ENCODE data around the gene CENPE. TPM values are rescaled to one million over a fixed set of nuclear protein-coding genes. Genes with fewer than 3 reads are reported as not detected.

The CENPE gene
- total RNA-seq, 1 donor: 13.0 TPM

DNA sequence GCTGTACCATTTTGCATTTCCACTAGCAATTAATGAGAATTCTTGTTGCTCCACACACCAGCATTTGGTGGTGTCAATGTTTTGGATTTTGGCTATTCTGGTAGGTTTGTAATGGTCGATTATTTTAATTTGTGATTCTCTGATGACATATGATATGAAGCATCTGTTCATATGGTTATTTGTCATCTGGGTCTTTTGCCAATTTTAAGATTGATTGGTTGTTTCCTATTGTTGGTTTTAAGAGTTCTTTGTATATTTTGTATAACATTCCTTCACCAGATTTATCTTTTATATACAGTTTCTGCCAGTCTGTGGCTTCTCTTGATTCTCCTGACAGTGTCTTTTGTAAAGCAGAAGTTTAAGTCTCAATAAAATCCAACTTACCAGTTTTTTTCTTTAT is 80.0 kb downstream of the CENPE start:
- Histone ChIP-seq H3K9me3 (ENCODE audit: low read depth, low read length) (no peaks in the 10 kb centered on the region), H3K4me3 (ENCODE audit: insufficient read depth, low read length) (no peak overlapping the region), H3K4me1 (ENCODE audit: insufficient read depth, low read length) (no peaks in the 10 kb centered on the region), H3K36me3 (ENCODE audit: insufficient read depth, low read length) (peaks cover 7% of the 10 kb centered on the region), H3K27me3 (ENCODE audit: insufficient read depth, low read length) (no peaks in the 10 kb centered on the region), H4K20me1 (ENCODE audit: insufficient read depth, low read length) (no peaks in the 10 kb centered on the region), H3K79me2 (ENCODE audit: insufficient read depth, low read length) (no peaks in the 10 kb centered on the region), H3K27ac (ENCODE audit: low read depth, low read length) (no peak overlapping the region), H3K4me2 (ENCODE audit: insufficient read depth, low read length) (no peak overlapping the region), H2AFZ (ENCODE audit: low read length) (peak overlapping the region; percentile 66)
- no peak for DNase-seq (ENCODE audit: insufficient read length, low spot score, missing footprints)
- TF ChIP-seq, protein P1, sequence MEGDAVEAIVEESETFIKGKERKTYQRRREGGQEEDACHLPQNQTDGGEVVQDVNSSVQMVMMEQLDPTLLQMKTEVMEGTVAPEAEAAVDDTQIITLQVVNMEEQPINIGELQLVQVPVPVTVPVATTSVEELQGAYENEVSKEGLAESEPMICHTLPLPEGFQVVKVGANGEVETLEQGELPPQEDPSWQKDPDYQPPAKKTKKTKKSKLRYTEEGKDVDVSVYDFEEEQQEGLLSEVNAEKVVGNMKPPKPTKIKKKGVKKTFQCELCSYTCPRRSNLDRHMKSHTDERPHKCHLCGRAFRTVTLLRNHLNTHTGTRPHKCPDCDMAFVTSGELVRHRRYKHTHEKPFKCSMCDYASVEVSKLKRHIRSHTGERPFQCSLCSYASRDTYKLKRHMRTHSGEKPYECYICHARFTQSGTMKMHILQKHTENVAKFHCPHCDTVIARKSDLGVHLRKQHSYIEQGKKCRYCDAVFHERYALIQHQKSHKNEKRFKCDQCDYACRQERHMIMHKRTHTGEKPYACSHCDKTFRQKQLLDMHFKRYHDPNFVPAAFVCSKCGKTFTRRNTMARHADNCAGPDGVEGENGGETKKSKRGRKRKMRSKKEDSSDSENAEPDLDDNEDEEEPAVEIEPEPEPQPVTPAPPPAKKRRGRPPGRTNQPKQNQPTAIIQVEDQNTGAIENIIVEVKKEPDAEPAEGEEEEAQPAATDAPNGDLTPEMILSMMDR (IDR thresholded peaks at IDR 0.05; ENCODE audit: extremely low read depth, low read depth, low read length): no peak

DNA sequence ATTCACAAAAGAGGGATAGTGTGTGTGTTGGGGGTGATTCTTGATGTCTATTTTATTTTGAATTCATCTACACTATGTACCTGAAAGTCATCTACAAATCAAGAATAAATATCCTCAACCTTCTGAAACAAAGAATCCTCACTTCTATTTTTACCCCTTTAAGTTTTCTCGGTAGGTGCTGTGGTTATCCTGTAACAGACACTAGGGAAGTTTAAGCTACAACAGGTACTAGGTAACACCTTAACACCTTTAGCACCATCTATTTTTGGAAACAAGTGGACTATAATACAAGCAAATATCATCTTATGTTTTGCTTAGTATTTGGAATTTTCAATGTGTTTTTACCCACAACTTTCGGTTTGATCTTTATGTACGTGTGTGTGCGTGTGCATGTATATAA is 86.5 kb downstream of the CENPE start:
- peaks cover 23% of the 10 kb centered on the region for H3K36me3 ChIP-seq (ENCODE audit: insufficient read depth, low read length)
- no peaks in the 10 kb centered on the region for H3K4me1 ChIP-seq (ENCODE audit: insufficient read depth, low read length)
- no peak overlapping the region for H2AFZ ChIP-seq (ENCODE audit: low read length)
- H3K4me2 ChIP-seq (ENCODE audit: insufficient read depth, low read length): no peak overlapping the region
- no peaks in the 10 kb centered on the region for H3K79me2 ChIP-seq (ENCODE audit: insufficient read depth, low read length)
- H3K27ac ChIP-seq (ENCODE audit: low read depth, low read length): no peak overlapping the region
- no peak overlapping the region for H3K4me3 ChIP-seq (ENCODE audit: insufficient read depth, low read length)
- TF ChIP-seq, protein P1 (IDR thresholded peaks at IDR 0.05; ENCODE audit: extremely low read depth, low read depth, low read length): no peak
- no peaks in the 10 kb centered on the region for H3K27me3 ChIP-seq (ENCODE audit: insufficient read depth, low read length)
- no peaks in the 10 kb centered on the region for H4K20me1 ChIP-seq (ENCODE audit: insufficient read depth, low read length)
- H3K9me3 ChIP-seq (ENCODE audit: low read depth, low read length): no peaks in the 10 kb centered on the region
- no peak for DNase-seq (ENCODE audit: insufficient read length, low spot score, missing footprints)

DNA sequence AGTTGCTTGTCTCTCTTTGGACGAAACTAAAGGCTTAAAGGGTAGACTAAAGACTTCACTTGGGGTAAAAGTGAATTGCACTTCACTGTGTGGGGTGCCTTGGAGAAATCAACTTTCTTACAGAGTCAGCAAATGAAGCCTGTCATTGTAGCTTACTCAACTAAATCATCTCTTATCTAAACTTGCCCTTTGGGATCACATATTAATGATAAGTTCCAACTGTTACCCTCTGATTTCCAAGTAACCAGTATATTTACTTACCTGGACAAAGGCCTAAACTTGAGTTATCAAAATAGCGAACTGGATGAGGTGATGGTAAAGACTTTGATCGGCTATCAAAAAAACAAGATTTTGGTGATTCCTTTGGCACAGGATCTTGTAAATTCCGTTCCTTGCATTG is 89.6 kb downstream of the CENPE start:
- Histone ChIP-seq H3K4me1 (ENCODE audit: insufficient read depth, low read length) (no peaks in the 10 kb centered on the region), H3K4me2 (ENCODE audit: insufficient read depth, low read length) (no peak overlapping the region), H3K79me2 (ENCODE audit: insufficient read depth, low read length) (no peaks in the 10 kb centered on the region), H3K36me3 (ENCODE audit: insufficient read depth, low read length) (peaks cover 15% of the 10 kb centered on the region), H3K9me3 (ENCODE audit: low read depth, low read length) (no peaks in the 10 kb centered on the region), H2AFZ (ENCODE audit: low read length) (no peak overlapping the region), H3K27ac (ENCODE audit: low read depth, low read length) (no peak overlapping the region), H3K27me3 (ENCODE audit: insufficient read depth, low read length) (no peaks in the 10 kb centered on the region), H3K4me3 (ENCODE audit: insufficient read depth, low read length) (no peak overlapping the region), H4K20me1 (ENCODE audit: insufficient read depth, low read length) (no peaks in the 10 kb centered on the region)
- no peak for DNase-seq (ENCODE audit: insufficient read length, low spot score, missing footprints)
- TF ChIP-seq, protein P1 (IDR thresholded peaks at IDR 0.05; ENCODE audit: extremely low read depth, low read depth, low read length): no peak

DNA sequence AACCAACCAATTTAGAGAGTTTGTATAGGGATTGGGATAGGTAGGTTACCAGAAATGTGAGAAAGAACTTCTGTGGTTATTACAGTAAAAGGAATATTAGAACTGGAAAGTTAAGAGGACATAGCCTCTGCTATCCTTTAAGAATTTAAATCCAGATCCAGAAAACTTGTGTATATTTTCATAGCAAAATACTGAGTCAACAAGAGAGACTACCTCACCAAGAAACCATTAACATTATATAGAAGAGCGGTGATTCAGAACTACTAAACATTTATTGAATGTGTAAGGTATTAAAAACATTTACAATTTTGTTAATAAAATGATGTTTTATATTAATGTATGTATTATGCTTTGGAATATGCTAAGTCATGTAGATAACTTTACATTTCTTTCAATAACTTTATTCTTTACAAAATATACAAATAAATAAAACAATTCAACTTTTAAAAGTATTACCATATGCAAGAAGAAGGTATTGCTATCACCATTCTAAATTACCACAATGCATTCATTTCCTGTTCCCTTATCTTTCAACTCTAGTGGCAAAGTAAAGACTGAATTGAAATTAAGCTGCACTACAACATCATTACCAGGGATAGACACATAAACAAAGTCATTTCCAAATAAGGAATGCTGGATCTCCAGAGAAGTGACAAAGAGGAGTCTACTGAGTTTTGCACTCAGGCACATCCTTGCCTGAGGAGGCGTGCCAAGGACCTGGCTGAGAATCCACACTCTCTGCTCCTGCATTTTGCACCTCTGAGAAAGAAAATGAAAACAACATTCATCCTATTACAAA is 92.4 kb downstream of the CENPE start:
- H4K20me1 ChIP-seq (ENCODE audit: insufficient read depth, low read length): no peaks in the 10 kb centered on the region
- peaks cover 15% of the 10 kb centered on the region for H3K36me3 ChIP-seq (ENCODE audit: insufficient read depth, low read length)
- H3K4me2 ChIP-seq (ENCODE audit: insufficient read depth, low read length): no peak overlapping the region
- no peak overlapping the region for H3K27ac ChIP-seq (ENCODE audit: low read depth, low read length)
- no peaks in the 10 kb centered on the region for H3K4me1 ChIP-seq (ENCODE audit: insufficient read depth, low read length)
- H2AFZ ChIP-seq (ENCODE audit: low read length): peak overlapping the region; percentile 53
- DNase-seq (ENCODE audit: insufficient read length, low spot score, missing footprints): peak; percentile 6
- no peak overlapping the region for H3K4me3 ChIP-seq (ENCODE audit: insufficient read depth, low read length)
- H3K27me3 ChIP-seq (ENCODE audit: insufficient read depth, low read length): no peaks in the 10 kb centered on the region
- no peaks in the 10 kb centered on the region for H3K79me2 ChIP-seq (ENCODE audit: insufficient read depth, low read length)
- H3K9me3 ChIP-seq (ENCODE audit: low read depth, low read length): no peaks in the 10 kb centered on the region
- TF ChIP-seq, protein P1 (IDR thresholded peaks at IDR 0.05; ENCODE audit: extremely low read depth, low read depth, low read length): no peak
